ENCODE measurements around the gene DBP. TPM values are rescaled to one million over a fixed set of nuclear protein-coding genes. Genes with fewer than 3 reads are reported as not detected.

Gene DBP
- polyA plus RNA-seq, 3 donors = 12.8 to 22.3 (median 17.5) TPM

DNA sequence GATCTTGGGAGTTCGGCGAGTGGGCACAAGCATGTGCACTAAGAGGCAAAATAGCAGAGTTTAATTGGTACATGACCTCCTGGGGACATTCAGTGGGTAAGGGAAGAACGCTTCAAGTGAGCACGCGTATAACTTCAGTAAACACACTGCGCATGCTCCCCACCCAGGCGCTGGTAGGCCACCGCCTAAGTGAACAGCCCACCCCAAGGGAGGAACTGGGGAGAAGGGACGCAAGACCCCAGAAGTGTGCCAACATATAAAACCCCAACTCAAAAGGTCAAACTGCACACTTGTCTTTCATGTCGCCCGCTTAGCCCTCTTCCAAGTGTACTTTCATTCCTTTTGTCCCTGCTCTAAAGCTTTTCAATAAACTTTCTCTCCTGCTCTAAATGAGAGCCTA, 46.2 kb upstream of the DBP start:
- H3K4me3 Mint-ChIP-seq = peak overlapping the region; percentile 40 to 48
- peak overlapping the region; percentile 56 for H2AFZ ChIP-seq (ENCODE audit: insufficient read depth, low read depth, low read length, poor library complexity, severe bottlenecking)
- H3K36me3 ChIP-seq (replicated peaks in 1 of 2; ENCODE audit: control insufficient read depth in 1 of 2, insufficient read depth in 2 of 2, low read length in 2 of 2) = no peaks in the 10 kb centered on the region
- DNase-seq = peak in 2 of 3 donors; percentile 7 to 30
- 77% methylated on average over 6 of the region's 11 CpGs for WGBS (ENCODE audit: insufficient coverage)
- H3K4me3 ChIP-seq (replicated peaks in 1 of 3; ENCODE audit: low read depth in 2 of 3, low read length in 3 of 3) = peak overlapping the region in 1 of 3 experiments; percentile 26
- H3K79me2 ChIP-seq (ENCODE audit: insufficient read depth, low read length) = no peaks in the 10 kb centered on the region
- H3K9me3 ChIP-seq (replicated peaks in 1 of 2; ENCODE audit: control insufficient read depth in 1 of 2, insufficient read depth in 1 of 2, low read length in 2 of 2) = no peaks in the 10 kb centered on the region
- no peaks in the 10 kb centered on the region for H3K4me1 ChIP-seq (ENCODE audit: control insufficient read depth in 1 of 2, insufficient read depth in 2 of 2, low read length in 2 of 2)
- intact Hi-C loops (cut with micrococcal nuclease) = no loop called here
- H3K27ac Mint-ChIP-seq = peak overlapping the region in 1 of 7 donors; percentile 35
- H3K9ac ChIP-seq (ENCODE audit: insufficient read depth, low read length, poor library complexity, severe bottlenecking) = no peak overlapping the region
- no peak overlapping the region for H3K4me2 ChIP-seq (replicated peaks; ENCODE audit: extremely low read depth, low read length, poor library complexity, severe bottlenecking)
- H3K27me3 Mint-ChIP-seq (ENCODE audit: low read depth in 3 of 3) = peaks cover 3 to 9% (median 7%) of the 10 kb centered on the region in 3 donors
- H3K36me3 Mint-ChIP-seq = no peaks in the 10 kb centered on the region
- no peaks in the 10 kb centered on the region for H3K27me3 ChIP-seq (ENCODE audit: control insufficient read depth in 2 of 2, insufficient read depth in 2 of 2, low read length in 2 of 2)
- TF ChIP-seq, protein P1, sequence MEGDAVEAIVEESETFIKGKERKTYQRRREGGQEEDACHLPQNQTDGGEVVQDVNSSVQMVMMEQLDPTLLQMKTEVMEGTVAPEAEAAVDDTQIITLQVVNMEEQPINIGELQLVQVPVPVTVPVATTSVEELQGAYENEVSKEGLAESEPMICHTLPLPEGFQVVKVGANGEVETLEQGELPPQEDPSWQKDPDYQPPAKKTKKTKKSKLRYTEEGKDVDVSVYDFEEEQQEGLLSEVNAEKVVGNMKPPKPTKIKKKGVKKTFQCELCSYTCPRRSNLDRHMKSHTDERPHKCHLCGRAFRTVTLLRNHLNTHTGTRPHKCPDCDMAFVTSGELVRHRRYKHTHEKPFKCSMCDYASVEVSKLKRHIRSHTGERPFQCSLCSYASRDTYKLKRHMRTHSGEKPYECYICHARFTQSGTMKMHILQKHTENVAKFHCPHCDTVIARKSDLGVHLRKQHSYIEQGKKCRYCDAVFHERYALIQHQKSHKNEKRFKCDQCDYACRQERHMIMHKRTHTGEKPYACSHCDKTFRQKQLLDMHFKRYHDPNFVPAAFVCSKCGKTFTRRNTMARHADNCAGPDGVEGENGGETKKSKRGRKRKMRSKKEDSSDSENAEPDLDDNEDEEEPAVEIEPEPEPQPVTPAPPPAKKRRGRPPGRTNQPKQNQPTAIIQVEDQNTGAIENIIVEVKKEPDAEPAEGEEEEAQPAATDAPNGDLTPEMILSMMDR (IDR thresholded peaks at IDR 0.05) = no peak
- H3K4me1 Mint-ChIP-seq = peaks cover 13% of the 10 kb centered on the region
- H4K20me1 ChIP-seq (ENCODE audit: insufficient read depth, low read length) = no peaks in the 10 kb centered on the region
- no peak overlapping the region for H3K27ac ChIP-seq (ENCODE audit: low read depth in 1 of 2, low read length in 2 of 2)
- H3K9me3 Mint-ChIP-seq = peaks cover 0 to 3% (median 0%) of the 10 kb centered on the region in 7 donors

- no peaks in the 10 kb centered on the region for H3K36me3 Mint-ChIP-seq
- no peaks in the 10 kb centered on the region for H3K79me2 ChIP-seq (ENCODE audit: insufficient read depth, low read length)
- H3K27me3 Mint-ChIP-seq (ENCODE audit: low read depth in 3 of 3) = peaks cover 1 to 10% (median 4%) of the 10 kb centered on the region in 3 donors
- no peaks in the 10 kb centered on the region for H3K36me3 ChIP-seq (replicated peaks in 1 of 2; ENCODE audit: control insufficient read depth in 1 of 2, insufficient read depth in 2 of 2, low read length in 2 of 2)
- peaks cover 13% of the 10 kb centered on the region for H3K4me1 Mint-ChIP-seq
- 76% methylated on average over 6 of the region's 7 CpGs for WGBS (ENCODE audit: insufficient coverage)
- H3K4me3 ChIP-seq (replicated peaks in 1 of 3; ENCODE audit: low read depth in 2 of 3, low read length in 3 of 3) = no peak overlapping the region
- H3K9ac ChIP-seq (ENCODE audit: insufficient read depth, low read length, poor library complexity, severe bottlenecking) = no peak overlapping the region
- no peak overlapping the region for H2AFZ ChIP-seq (ENCODE audit: insufficient read depth, low read depth, low read length, poor library complexity, severe bottlenecking)
- H3K4me2 ChIP-seq (replicated peaks; ENCODE audit: extremely low read depth, low read length, poor library complexity, severe bottlenecking) = no peak overlapping the region
- no peaks in the 10 kb centered on the region for H3K27me3 ChIP-seq (ENCODE audit: control insufficient read depth in 2 of 2, insufficient read depth in 2 of 2, low read length in 2 of 2)
- no peaks in the 10 kb centered on the region for H4K20me1 ChIP-seq (ENCODE audit: insufficient read depth, low read length)
- no peaks in the 10 kb centered on the region for H3K4me1 ChIP-seq (ENCODE audit: control insufficient read depth in 1 of 2, insufficient read depth in 2 of 2, low read length in 2 of 2)
- H3K4me3 Mint-ChIP-seq = no peak overlapping the region
- no peaks in the 10 kb centered on the region for H3K9me3 ChIP-seq (replicated peaks in 1 of 2; ENCODE audit: control insufficient read depth in 1 of 2, insufficient read depth in 1 of 2, low read length in 2 of 2)
- TF ChIP-seq, protein P1 (IDR thresholded peaks at IDR 0.05) = no peak
- H3K27ac ChIP-seq (ENCODE audit: low read depth in 1 of 2, low read length in 2 of 2) = no peak overlapping the region
- H3K9me3 Mint-ChIP-seq = no peaks in the 10 kb centered on the region
- no peak overlapping the region for H3K27ac Mint-ChIP-seq
- DNase-seq = no peak
- intact Hi-C loops (cut with micrococcal nuclease) = no loop called here
These were observed 43.9 kb upstream of the DBP start for GRCh38 chr19:48681127-48681470.

All from CD14-positive monocyte (primary cell).